ENCODE results near the gene MN1.

Gene MN1

DNA sequence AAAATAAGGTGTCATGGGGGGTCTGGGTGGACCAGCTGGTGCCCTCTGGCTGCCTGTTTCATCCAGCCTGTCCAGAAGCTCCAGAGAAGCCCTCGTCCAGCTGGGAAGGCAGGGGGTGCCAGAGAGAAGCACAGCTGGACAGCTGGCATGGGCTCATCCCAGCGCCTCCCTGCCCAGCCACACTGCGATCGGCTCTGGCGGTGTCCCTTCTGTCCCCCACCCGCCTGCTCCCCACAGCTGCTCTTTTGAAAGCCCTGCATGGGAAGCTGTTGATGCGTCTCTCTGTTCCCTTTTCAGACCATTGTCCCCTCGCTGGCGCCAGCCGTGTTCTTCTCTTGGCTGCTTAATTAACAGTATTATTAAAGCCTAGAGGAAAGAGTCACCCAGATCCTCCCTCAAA, 86.5 kb downstream of the MN1 start:
- no peak for DNase-seq (ENCODE audit: low read depth)

DNA sequence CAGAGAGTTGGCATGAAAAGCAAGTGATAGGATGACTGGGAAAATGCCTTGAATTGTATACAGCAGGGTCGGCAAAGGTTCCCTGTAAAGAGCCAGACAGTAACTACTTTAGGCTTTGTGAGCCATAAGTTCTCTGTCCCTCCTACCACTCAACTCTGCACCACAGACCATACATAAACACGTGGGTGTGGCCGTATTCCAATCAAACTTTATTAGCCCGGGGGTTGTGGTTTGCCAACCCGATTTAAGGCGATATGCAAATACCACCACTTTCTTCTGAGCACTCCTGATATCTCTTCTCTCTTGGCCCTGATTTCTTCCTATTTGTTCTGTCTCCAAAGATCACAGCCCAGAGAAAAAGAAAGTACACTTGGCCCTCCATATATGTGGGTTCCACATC, 87.5 kb downstream of the MN1 start:
- DNase-seq (ENCODE audit: low read depth) = no peak

DNA sequence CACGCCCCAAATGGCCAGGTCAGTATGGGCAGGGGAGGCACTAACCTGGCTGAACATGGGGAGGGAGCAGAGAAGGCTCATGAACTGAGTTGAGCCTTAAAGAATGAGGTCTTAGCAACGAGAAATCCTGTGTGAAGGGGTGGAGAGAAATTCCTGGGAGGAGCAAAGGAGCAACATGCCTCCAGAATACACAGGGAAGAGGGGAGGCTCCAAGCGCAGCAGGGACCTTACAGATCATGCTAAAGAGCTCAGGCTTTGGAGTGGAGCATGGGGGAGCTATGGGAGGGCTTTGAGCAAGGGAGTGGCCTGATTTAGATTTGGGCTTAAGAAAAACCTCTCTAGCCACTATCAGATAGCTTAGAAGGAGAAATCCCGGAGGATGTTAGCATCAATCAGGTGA, 88.1 kb downstream of the MN1 start:
- DNase-seq (ENCODE audit: low read depth) = no peak

GRCh38 chr22:27711756-27712155, 89.8 kb downstream of the MN1 start:
- DNase-seq (ENCODE audit: low read depth) = no peak

- DNase-seq (ENCODE audit: low read depth) = no peak
Measured at GRCh38 chr22:27711012-27711411, 90.5 kb downstream of the MN1 start.

DNA sequence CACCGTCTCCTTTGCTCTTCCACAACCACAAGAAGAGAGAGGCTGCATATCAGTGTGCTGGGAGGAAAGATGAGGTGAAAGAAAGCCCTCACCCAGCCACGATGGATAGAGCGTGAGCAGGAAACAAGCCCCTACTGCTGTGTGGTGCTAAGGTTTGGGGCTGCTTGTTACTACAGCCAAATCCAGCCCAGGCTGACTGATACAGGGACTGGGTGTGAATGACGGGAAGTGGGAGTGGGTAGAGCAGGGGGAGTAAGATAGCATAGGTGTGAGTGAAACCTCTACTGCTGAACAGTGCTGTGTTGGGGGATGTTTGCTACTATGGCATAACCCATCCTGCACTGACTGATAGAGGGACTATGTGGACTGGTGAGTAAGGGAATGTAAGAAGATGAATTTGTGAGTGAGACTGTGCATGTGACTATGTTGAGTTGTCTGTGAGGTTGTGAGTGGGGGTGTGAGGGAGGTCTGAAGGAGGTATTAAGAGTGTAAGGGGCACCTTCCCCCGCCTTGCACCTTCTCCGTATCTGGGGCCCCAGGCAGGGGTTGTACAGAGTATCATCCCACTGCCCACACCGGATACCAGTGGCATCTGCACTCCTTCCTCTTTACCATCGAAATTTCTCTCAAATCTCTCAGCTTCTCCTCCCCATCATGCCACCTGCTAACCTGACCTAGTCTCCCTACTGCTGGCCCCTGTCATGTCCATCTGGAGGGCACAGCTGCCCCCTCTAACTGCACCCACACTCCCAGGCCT, 91.5 kb downstream of the MN1 start:
- no peak for DNase-seq (ENCODE audit: low read depth)

- no peak for DNase-seq (ENCODE audit: low read depth)
Measured at GRCh38 chr22:27706489-27706888, 95.1 kb downstream of the MN1 start.

DNA sequence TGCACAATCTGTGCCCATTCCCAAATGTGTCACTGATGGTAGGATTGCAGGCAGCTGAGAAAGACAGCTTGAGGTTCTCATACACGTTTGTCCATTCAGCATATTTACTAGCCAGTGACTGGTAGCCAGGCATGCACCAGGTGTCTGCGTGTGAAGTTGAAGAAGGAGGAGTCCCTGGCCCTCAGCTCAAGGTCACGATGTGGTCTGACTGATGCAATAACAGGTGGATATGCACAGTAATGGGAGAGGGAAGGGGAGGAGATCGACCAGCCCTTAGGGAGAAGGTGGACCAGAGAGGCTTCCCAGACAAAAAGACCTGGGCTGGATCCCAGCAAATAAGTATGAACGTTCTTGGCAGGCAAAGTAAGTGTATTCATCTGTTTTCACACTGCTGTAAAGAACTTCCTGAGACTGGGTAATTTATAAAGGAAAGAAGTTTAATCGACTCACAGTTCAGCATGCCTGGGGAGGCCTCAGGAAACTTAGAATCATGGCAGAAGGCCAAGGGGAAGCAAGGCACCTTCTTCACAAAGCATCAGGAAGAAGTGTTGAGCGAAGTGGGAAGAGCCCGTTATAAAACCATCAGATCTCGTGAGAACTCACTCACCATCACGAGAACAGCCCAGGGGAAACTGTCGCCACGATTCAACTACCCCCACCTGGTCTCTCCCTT, 96.0 kb downstream of the MN1 start:
- no peak for DNase-seq (ENCODE audit: low read depth)

DNA sequence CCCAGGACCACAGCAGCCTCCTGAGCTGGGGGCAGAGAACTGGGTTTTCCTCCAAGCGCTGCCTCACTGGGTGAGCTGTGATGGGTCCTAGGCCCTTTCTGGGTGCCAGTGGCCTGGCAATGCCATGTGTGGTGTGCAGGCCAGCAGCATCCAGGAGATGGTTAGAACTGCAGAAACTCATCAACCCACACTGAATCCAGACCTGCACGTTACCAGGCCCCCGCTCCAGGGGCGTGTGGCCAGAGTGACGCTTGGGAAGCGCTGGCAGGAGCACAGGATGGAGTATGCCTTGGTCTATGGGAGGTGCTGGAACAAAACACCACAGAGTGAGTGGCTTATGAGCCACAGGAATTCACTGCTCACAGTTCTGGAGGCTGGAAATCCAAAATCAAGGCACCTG, 97.0 kb downstream of the MN1 start:
- no peak for DNase-seq (ENCODE audit: low read depth)

DNA sequence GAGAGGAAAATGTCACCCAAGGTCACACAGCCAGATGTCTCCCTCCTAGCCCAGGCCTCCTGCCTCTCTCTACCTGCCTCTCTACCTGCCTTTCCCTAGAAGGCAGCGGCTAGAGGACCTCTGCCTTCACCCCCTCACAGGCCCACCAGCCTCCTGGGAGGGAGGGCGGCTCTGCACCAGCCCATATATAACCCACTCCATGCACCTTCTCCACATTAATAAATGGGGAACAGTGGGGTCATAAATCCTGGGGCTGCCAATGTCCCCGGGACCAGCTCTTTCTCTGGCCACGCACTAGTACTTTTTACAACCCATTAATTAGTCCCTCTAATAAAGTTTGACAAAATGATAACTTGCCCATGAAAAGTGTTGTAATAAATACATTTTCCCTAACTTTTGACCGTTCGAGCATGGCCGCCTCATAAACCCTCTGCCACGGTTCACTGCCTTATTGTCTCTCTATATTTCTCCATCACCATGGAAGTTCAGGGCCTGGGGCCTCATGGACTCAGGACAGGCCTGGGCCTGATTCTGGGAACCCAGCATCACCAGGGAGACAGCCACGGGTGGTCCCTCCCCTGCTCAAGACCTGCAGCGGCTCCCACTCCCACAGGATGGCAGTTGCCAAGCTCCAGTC, 102.1 kb downstream of the MN1 start:
- DNase-seq (ENCODE audit: low read depth) = no peak

DNA sequence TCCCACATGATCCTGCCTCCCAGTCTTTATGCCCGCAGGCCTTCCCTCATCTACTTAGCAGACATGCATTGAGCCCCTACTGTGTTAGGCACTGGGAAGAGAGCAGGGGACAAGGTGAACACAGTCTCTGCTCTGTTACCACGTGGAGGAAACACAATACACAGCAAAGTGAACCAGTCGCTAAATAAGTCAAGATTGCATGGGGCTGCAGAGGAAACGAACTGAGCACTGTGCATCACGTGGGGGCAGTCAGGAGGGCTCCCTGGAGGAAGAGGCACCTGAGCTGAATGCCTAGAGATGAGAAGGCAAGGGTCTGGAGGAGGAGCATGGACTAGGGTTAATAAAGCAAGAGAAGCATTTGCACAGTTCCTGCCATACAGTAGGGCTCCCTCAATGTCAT, 102.7 kb downstream of the MN1 start:
- DNase-seq (ENCODE audit: low read depth) = no peak

Data from activated T-cell treated with anti-CD3 and anti-CD28 coated beads for 1 hour (primary cell).